ENCODE measurements around the gene TUBB1. TPM values are rescaled to one million over a fixed set of nuclear protein-coding genes. Genes with fewer than 3 reads are reported as not detected.

TUBB1 gene
- total and polyA plus RNA-seq, 2 of the 4 experiments (the other 2 are of a cell fraction), result not detected

DNA sequence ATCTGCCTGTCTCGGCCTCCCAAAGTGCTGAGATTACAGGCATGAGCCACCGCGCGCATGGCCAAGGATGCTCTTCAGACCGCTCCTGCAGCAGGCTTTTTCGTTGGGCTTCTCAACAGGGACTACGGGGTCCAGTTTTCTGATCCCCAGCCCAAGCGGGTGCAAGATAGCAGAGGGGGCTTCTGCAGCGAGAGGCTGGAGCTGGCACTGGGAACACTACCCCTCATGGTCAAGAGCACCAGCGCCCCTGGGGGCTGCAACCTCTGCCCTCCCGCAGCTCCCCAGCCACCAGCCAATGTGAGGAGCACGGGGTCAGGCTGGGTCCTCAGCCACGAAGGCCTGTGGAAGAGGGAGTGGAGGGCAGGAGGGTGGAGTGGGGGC is 18.2 kb upstream of the TUBB1 start:
- Histone ChIP-seq H3K23ac (ENCODE audit: low read depth, low read length) (no peak overlapping the region), H3K4me1 (ENCODE audit: control insufficient read depth, insufficient read depth, low read length) (peaks cover 8% of the 10 kb centered on the region), H2BK5ac (ENCODE audit: low read depth, low read length, poor library complexity, severe bottlenecking) (no peak overlapping the region), H2BK15ac (ENCODE audit: low read depth, low read length) (no peak overlapping the region), H3K9me3 (ENCODE audit: control insufficient read depth, insufficient read depth, low read length) (no peaks in the 10 kb centered on the region), H2AK9ac (replicated peaks; ENCODE audit: low read depth, low read length, poor library complexity) (no peak overlapping the region), H3K4ac (ENCODE audit: low read depth, low read length) (no peak overlapping the region), H3K56ac (ENCODE audit: extremely low read depth, insufficient read depth, low read length) (no peak overlapping the region), H3K9me1 (ENCODE audit: insufficient read depth, low read length) (peaks cover 8% of the 10 kb centered on the region; the same call in 1 of the 2 replicates), H4K5ac (ENCODE audit: low read depth, low read length) (no peak overlapping the region), H4K20me1 (ENCODE audit: insufficient read depth, low read length) (no peaks in the 10 kb centered on the region; the same call in 1 of the 2 replicates), H3K9ac (ENCODE audit: low read depth, low read length) (no peak overlapping the region), H3K79me1 (ENCODE audit: low read depth in 1 of 2, low read length in 2 of 2) (peaks cover 5 to 30% of the 10 kb centered on the region in 2 experiments; a peak in 3 of 4 replicates), H3K14ac (replicated peaks; ENCODE audit: low read depth, low read length) (no peak overlapping the region), H2AK5ac (ENCODE audit: low read depth, low read length) (no peak overlapping the region), H4K91ac (ENCODE audit: insufficient read depth, low read depth, low read length) (no peak overlapping the region), H3K27me3 (ENCODE audit: control insufficient read depth, insufficient read depth, low read length) (no peaks in the 10 kb centered on the region), H3K4me3 (ENCODE audit: insufficient read depth, low read depth, low read length) (no peak overlapping the region), H2AFZ (replicated peaks; ENCODE audit: low read length, poor library complexity) (no peak overlapping the region), H3K18ac (ENCODE audit: low read depth, low read length) (no peak overlapping the region), H3K36me3 (ENCODE audit: control insufficient read depth, insufficient read depth, low read length) (peaks cover 27% of the 10 kb centered on the region), H3K27ac (ENCODE audit: insufficient read depth, low read length) (no peak overlapping the region), H3K4me2 (ENCODE audit: low read depth, low read length) (no peak overlapping the region), H2BK20ac (ENCODE audit: low read depth, low read length) (no peak overlapping the region), H2BK120ac (ENCODE audit: low read depth, low read length) (no peak overlapping the region), H4K8ac (ENCODE audit: low read depth in 2 of 2, low read length in 2 of 2) (no peak overlapping the region)
- intact Hi-C loops (cut with micrococcal nuclease) (no loop called here), dilution Hi-C loops (cut with HindIII; ENCODE audit: low sequenced_read_pairs, unreplicated experiment) (no loop called here), in situ Hi-C loops (cut with MboI; ENCODE audit: low sequenced_read_pairs) (no loop called here)
- TF ChIP-seq NFE2L2 (IDR thresholded peaks at IDR 0.05; ENCODE audit: low read depth, low read length) (no peak), SMC3 (IDR thresholded peaks at IDR 0.05; ENCODE audit: low read depth, low read length) (no peak), MAZ (IDR thresholded peaks at IDR 0.05; ENCODE audit: borderline replicate concordance, low read depth, low read length) (no peak), CHD1 (IDR thresholded peaks at IDR 0.05; ENCODE audit: low read depth, low read length) (no peak), RFX5 (IDR thresholded peaks at IDR 0.05; ENCODE audit: low read depth, low read length) (no peak), MXI1 (IDR thresholded peaks at IDR 0.05; ENCODE audit: borderline replicate concordance, low read depth, low read length) (no peak), BHLHE40 (IDR thresholded peaks at IDR 0.05; ENCODE audit: low read depth, low read length) (no peak), MAFK (IDR thresholded peaks at IDR 0.05; ENCODE audit: low read depth, low read length) (no peak), RAD21 (IDR thresholded peaks at IDR 0.05; ENCODE audit: low read length) (no peak), RCOR1 (IDR thresholded peaks at IDR 0.05; ENCODE audit: insufficient replicate concordance, low read length) (no peak), CEBPB (IDR thresholded peaks at IDR 0.05; ENCODE audit: low read depth, low read length) (no peak), FOS (IDR thresholded peaks at IDR 0.05; ENCODE audit: low read depth, low read length) (no peak), POLR2A (IDR thresholded peaks at IDR 0.05; ENCODE audit: low read depth, low read length) (no peak)
- TF ChIP-seq, protein P1, sequence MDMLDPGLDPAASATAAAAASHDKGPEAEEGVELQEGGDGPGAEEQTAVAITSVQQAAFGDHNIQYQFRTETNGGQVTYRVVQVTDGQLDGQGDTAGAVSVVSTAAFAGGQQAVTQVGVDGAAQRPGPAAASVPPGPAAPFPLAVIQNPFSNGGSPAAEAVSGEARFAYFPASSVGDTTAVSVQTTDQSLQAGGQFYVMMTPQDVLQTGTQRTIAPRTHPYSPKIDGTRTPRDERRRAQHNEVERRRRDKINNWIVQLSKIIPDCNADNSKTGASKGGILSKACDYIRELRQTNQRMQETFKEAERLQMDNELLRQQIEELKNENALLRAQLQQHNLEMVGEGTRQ (IDR thresholded peaks at IDR 0.05; ENCODE audit: low read depth, low read length), result no peak
- TF ChIP-seq, protein P2, sequence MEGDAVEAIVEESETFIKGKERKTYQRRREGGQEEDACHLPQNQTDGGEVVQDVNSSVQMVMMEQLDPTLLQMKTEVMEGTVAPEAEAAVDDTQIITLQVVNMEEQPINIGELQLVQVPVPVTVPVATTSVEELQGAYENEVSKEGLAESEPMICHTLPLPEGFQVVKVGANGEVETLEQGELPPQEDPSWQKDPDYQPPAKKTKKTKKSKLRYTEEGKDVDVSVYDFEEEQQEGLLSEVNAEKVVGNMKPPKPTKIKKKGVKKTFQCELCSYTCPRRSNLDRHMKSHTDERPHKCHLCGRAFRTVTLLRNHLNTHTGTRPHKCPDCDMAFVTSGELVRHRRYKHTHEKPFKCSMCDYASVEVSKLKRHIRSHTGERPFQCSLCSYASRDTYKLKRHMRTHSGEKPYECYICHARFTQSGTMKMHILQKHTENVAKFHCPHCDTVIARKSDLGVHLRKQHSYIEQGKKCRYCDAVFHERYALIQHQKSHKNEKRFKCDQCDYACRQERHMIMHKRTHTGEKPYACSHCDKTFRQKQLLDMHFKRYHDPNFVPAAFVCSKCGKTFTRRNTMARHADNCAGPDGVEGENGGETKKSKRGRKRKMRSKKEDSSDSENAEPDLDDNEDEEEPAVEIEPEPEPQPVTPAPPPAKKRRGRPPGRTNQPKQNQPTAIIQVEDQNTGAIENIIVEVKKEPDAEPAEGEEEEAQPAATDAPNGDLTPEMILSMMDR (conservative IDR thresholded peaks at IDR 0.05; ENCODE audit: low read depth, low read length), result no peak
- TF ChIP-seq, protein P3, sequence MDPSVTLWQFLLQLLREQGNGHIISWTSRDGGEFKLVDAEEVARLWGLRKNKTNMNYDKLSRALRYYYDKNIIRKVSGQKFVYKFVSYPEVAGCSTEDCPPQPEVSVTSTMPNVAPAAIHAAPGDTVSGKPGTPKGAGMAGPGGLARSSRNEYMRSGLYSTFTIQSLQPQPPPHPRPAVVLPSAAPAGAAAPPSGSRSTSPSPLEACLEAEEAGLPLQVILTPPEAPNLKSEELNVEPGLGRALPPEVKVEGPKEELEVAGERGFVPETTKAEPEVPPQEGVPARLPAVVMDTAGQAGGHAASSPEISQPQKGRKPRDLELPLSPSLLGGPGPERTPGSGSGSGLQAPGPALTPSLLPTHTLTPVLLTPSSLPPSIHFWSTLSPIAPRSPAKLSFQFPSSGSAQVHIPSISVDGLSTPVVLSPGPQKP (IDR thresholded peaks at IDR 0.05; ENCODE audit: borderline replicate concordance, low read depth, low read length), result no peak
- 89% methylated on average over 5 of the region's 13 CpGs; no CpG with 5 or more reads in 1 of the 2 experiments for WGBS, 2 experiments (ENCODE audit: extremely low coverage in 2 of 2, insufficient read length in 1 of 2)
- no TSS peak for BruUV-seq (replicated peaks)
- ChIA-PET POLR2A (ENCODE audit: unreplicated experiment) (no interaction called here), CTCF (no interaction called here)
- no peak for ATAC-seq (ENCODE audit: low read depth)
- no peak for DNase-seq

All from IMR-90 (cell line).